Fibroblast of lung (primary cell): ENCODE data around the gene PIEZO2.

Experiments used
- EZH2 ChIP-seq: IDR thresholded peaks from 2 replicates; pipeline ENCODE4 v1.5.1; 2012; ENCODE audit warnings: low read length, control low read depth, mild to moderate bottlenecking; ENCODE audit errors: missing control alignments
- TF ChIP-seq, protein P1 (sequence below), 2 donors: IDR thresholded peaks in 1 of 2; conservative IDR thresholded peaks in 1 of 2; 1 replicate in 1 of 2; 2 replicates in 1 of 2; pipeline ENCODE4 v1.5.1; 2011 to 2012; ENCODE audit warnings: low read length in 2 of 2, control low read depth in 1 of 2, inconsistent platforms in 1 of 2, low read depth in 1 of 2, mild to moderate bottlenecking in 1 of 2

DNA sequence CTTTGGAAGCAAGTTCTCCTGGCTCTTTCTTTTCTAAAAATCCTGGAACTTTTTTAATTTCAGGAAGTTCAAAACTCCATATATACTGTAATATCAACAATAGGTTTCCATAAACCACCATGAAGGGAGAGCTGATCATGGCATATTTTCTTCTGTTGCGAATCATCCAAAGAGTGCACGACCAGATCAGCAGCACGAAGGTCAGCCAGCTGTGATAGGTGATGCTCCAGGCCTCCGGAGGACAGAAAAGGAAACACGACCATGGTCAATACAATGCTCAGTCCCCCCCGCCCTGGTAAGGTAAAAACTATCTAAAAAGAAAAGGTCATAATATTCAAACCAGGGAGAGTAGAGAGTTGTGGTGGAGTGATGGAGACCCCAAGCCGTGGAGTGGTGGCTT lies 354.6 kb downstream of the PIEZO2 start:
- TF ChIP-seq, protein P1, sequence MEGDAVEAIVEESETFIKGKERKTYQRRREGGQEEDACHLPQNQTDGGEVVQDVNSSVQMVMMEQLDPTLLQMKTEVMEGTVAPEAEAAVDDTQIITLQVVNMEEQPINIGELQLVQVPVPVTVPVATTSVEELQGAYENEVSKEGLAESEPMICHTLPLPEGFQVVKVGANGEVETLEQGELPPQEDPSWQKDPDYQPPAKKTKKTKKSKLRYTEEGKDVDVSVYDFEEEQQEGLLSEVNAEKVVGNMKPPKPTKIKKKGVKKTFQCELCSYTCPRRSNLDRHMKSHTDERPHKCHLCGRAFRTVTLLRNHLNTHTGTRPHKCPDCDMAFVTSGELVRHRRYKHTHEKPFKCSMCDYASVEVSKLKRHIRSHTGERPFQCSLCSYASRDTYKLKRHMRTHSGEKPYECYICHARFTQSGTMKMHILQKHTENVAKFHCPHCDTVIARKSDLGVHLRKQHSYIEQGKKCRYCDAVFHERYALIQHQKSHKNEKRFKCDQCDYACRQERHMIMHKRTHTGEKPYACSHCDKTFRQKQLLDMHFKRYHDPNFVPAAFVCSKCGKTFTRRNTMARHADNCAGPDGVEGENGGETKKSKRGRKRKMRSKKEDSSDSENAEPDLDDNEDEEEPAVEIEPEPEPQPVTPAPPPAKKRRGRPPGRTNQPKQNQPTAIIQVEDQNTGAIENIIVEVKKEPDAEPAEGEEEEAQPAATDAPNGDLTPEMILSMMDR (conservative IDR thresholded peaks at IDR 0.05 in 1 of 2, IDR thresholded peaks at IDR 0.05 in 1 of 2; ENCODE audit: low read depth in 1 of 2, low read length in 2 of 2), result no peak
- no peak for TF ChIP-seq EZH2
